Urinary bladder (tissue), 4 donors: ENCODE measurements around the gene FEV. TPM values are rescaled to one million over a fixed set of nuclear protein-coding genes. Genes with fewer than 3 reads are reported as not detected.

Source experiments
- DNase-seq: peaks from one replicate; pipeline ENCODE4 v3.0.0-alpha.2; 2015; ENCODE audit errors: extremely low spot score
- H3K27ac ChIP-seq: one replicate; pipeline ENCODE4 v1.5.1; 2013; ENCODE audit warnings: low read depth, mild to moderate bottlenecking, moderate library complexity
- H3K36me3 ChIP-seq: one replicate; pipeline ENCODE4 v1.6.1; 2013; ENCODE audit warnings: mild to moderate bottlenecking, moderate library complexity; ENCODE audit not compliant: insufficient read depth
- H3K4me1 ChIP-seq: one replicate; pipeline ENCODE4 v1.6.1; 2013; ENCODE audit warnings: mild to moderate bottlenecking, moderate library complexity; ENCODE audit not compliant: insufficient read depth
- H3K4me3 ChIP-seq: one replicate; pipeline ENCODE4 v1.5.1; 2013; ENCODE audit warnings: low read depth, low read length
- WGBS: extraction: QIAGEN DNeasy Blood & Tissue Kit; methylation state at CpG from one replicate; pipeline ENCODE4 v1.1.7; 2013; 5-methylcytosine and 5-hydroxymethylcytosine counted together
- polyA plus RNA-seq: library from polyadenylated mRNA; stranded (reverse); fragments of 200-250 nt; gene quantifications from one replicate; pipeline ENCODE4 v1.2.3, GENCODE V29; 2013
- total RNA-seq: library from RNA; depleted of rRNA; stranded (reverse); fragments of >200 nt; gene quantifications from one replicate; pipeline ENCODE4 v1.2.3, GENCODE V29; 2014
- donor health status: healthy with polysubstance abuse.
- donor health status: healthy.

The FEV gene
- total and polyA plus RNA-seq, 2 donors: not detected

GRCh38 chr2:218993345-218994315 is 8.6 kb upstream of the FEV start, which contains the start of gene CRYBA2:
TSS of gene CRYBA2 (minus strand) at chr2:218993422. CDS start at chr2:218993176, 246 bp downstream.
- no peak for DNase-seq
- Histone ChIP-seq H3K36me3 (no peaks in the 10 kb centered on the region), H3K27ac (no peak within 1 kb of the TSS), H3K4me1 (no peaks in the 10 kb centered on the region), H3K4me3 (peak within 1 kb of the TSS; percentile 41)
- WGBS: under 1% methylated on average over 88 of the region's 88 CpGs

GRCh38 chr2:218992703-218993344 is 7.8 kb upstream of the FEV start:
- no peak for DNase-seq
- Histone ChIP-seq H3K4me1 (no peaks in the 10 kb centered on the region), H3K27ac (no peak overlapping the region), H3K36me3 (no peaks in the 10 kb centered on the region), H3K4me3 (peak overlapping the region; percentile 41)
- WGBS: 2% methylated on average over 44 of the region's 44 CpGs

GRCh38 chr2:218992196-218992595 is 7.2 kb upstream of the FEV start:
- no peak for DNase-seq
- H3K36me3 ChIP-seq: no peaks in the 10 kb centered on the region
- H3K27ac ChIP-seq: no peak overlapping the region
- H3K4me3 ChIP-seq: no peak overlapping the region
- 9% methylated on average over 7 of the region's 7 CpGs for WGBS
- no peaks in the 10 kb centered on the region for H3K4me1 ChIP-seq

- 5% methylated on average over 13 of the region's 13 CpGs for WGBS
- H3K4me3 ChIP-seq: no peak overlapping the region
- H3K27ac ChIP-seq: no peak overlapping the region
- H3K4me1 ChIP-seq: no peaks in the 10 kb centered on the region
- no peak for DNase-seq
- H3K36me3 ChIP-seq: no peaks in the 10 kb centered on the region
Observed at GRCh38 chr2:218991674-218992168, 6.7 kb upstream of the FEV start.

GRCh38 chr2:218990612-218991011 is 5.6 kb upstream of the FEV start:
- no peak overlapping the region for H3K27ac ChIP-seq
- no peaks in the 10 kb centered on the region for H3K36me3 ChIP-seq
- WGBS: 10% methylated on average over 6 of the region's 6 CpGs
- H3K4me3 ChIP-seq: no peak overlapping the region
- no peak for DNase-seq
- no peaks in the 10 kb centered on the region for H3K4me1 ChIP-seq

- H3K4me3 ChIP-seq: no peak overlapping the region
- H3K36me3 ChIP-seq: no peaks in the 10 kb centered on the region
- no peak overlapping the region for H3K27ac ChIP-seq
- no peak for DNase-seq
- WGBS: 14% methylated on average over 9 of the region's 9 CpGs
- H3K4me1 ChIP-seq: no peaks in the 10 kb centered on the region
Observed at GRCh38 chr2:218990052-218990451, 5.1 kb upstream of the FEV start.

GRCh38 chr2:218988650-218989049 is 3.7 kb upstream of the FEV start:
- Histone ChIP-seq H3K4me3 (no peak overlapping the region), H3K4me1 (peaks cover 2% of the 10 kb centered on the region), H3K27ac (no peak overlapping the region), H3K36me3 (no peaks in the 10 kb centered on the region)
- 38% methylated on average over 2 of the region's 2 CpGs for WGBS
- DNase-seq: no peak

GRCh38 chr2:218988164-218988563 is 3.2 kb upstream of the FEV start:
- no peak overlapping the region for H3K4me3 ChIP-seq
- DNase-seq: no peak
- H3K4me1 ChIP-seq: peaks cover 2% of the 10 kb centered on the region
- H3K36me3 ChIP-seq: no peaks in the 10 kb centered on the region
- WGBS: 24% methylated on average over 3 of the region's 3 CpGs
- no peak overlapping the region for H3K27ac ChIP-seq

- DNase-seq: no peak
- 42% methylated on average over 4 of the region's 4 CpGs for WGBS
- no peak overlapping the region for H3K27ac ChIP-seq
- H3K4me1 ChIP-seq: peaks cover 2% of the 10 kb centered on the region
- H3K4me3 ChIP-seq: no peak overlapping the region
- no peaks in the 10 kb centered on the region for H3K36me3 ChIP-seq
Observed at GRCh38 chr2:218986148-218986761, 1.3 kb upstream of the FEV start.

- Histone ChIP-seq H3K36me3 (no peaks in the 10 kb centered on the region), H3K4me1 (peaks cover 2% of the 10 kb centered on the region), H3K27ac (no peak overlapping the region), H3K4me3 (no peak overlapping the region)
- 2% methylated on average over 49 of the region's 49 CpGs for WGBS
- no peak for DNase-seq
Observed at GRCh38 chr2:218985325-218986091, 524 bp upstream of the FEV start.

- Histone ChIP-seq H3K27ac (no peak overlapping the region), H3K36me3 (no peaks in the 10 kb centered on the region), H3K4me1 (peaks cover 2% of the 10 kb centered on the region), H3K4me3 (no peak overlapping the region)
- no peak for DNase-seq
- 1% methylated on average over 50 of the region's 50 CpGs for WGBS
Observed at GRCh38 chr2:218984239-218985020, 554 bp downstream of the FEV start.

GRCh38 chr2:218983934-218984238 is 1.1 kb downstream of the FEV start:
- DNase-seq: no peak
- peaks cover 2% of the 10 kb centered on the region for H3K4me1 ChIP-seq
- no peak overlapping the region for H3K27ac ChIP-seq
- H3K4me3 ChIP-seq: no peak overlapping the region
- H3K36me3 ChIP-seq: no peaks in the 10 kb centered on the region
- WGBS: 9% methylated on average over 10 of the region's 10 CpGs
